Measurements from ENCODE around the gene CFAP43. TPM values are rescaled to one million over a fixed set of nuclear protein-coding genes. Genes with fewer than 3 reads are reported as not detected.

The CFAP43 gene
- total and polyA plus RNA-seq, 2 donors (not counting 1 experiment from before 2014, with no cell fraction given): 0.12 TPM; not detected in 1

DNA sequence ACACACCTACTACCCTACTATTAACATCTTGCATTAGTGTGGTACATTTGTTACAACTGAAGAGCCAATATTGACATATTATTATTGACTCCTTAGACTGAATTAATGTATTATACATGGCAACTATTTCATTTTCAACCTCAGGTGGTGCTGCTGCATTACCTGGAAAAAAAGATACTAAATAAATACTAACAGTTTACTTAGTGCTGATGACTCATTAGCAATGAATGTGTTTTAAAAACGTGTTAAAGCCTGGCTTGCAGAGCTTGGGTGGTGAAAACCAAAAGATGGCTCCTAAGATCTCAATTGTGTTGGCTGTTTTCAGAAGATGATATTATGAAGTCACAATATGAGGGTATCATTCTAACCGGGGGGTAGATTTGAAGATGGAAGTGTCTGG, 34.8 kb downstream of the CFAP43 start:
- H3K4me1 Mint-ChIP-seq: no peaks in the 10 kb centered on the region
- Histone ChIP-seq H3K4me3 (ENCODE audit: control extremely low read depth in 1 of 5, extremely low read depth in 1 of 5, insufficient read depth in 1 of 5, low read depth in 2 of 5, low read length in 4 of 5) (no peak overlapping the region), H3K4me1 (ENCODE audit: control insufficient read depth in 2 of 2, insufficient read depth in 2 of 2, low read length in 2 of 2) (no peaks in the 10 kb centered on the region), H3K27ac (ENCODE audit: low read length in 2 of 2) (no peak overlapping the region), H3K4me2 (replicated peaks; ENCODE audit: low read depth, low read length, poor library complexity, severe bottlenecking) (no peak overlapping the region), H4K20me1 (ENCODE audit: control insufficient read depth, insufficient read depth, low read length, poor library complexity, severe bottlenecking) (no peaks in the 10 kb centered on the region), H3K27me3 (replicated peaks in 1 of 4; ENCODE audit: control extremely low read depth in 1 of 4, control insufficient read depth in 3 of 4, insufficient read depth in 4 of 4, low read length in 3 of 4) (peaks cover 0 to 4% (median 3%) of the 10 kb centered on the region in 4 experiments), H3K9me3 (ENCODE audit: control extremely low read depth in 1 of 3, control insufficient read depth in 2 of 3, insufficient read depth in 1 of 3, low read length in 2 of 3) (no peaks in the 10 kb centered on the region), H2AFZ (ENCODE audit: insufficient read depth, low read depth, low read length, poor library complexity, severe bottlenecking) (no peak overlapping the region), H3K36me3 (replicated peaks in 1 of 2; ENCODE audit: control extremely low read depth in 1 of 2, control insufficient read depth in 1 of 2, extremely low read depth in 1 of 2, insufficient read depth in 2 of 2, low read length in 1 of 2) (no peaks in the 10 kb centered on the region), H3K9ac (ENCODE audit: low read length) (no peak overlapping the region), H3K79me2 (ENCODE audit: control insufficient read depth, insufficient read depth, low read length) (no peaks in the 10 kb centered on the region)
- CTCF ChIA-PET: no interaction called here
- no peak overlapping the region for H3K4me3 Mint-ChIP-seq
- no CpG with 5 or more reads among the region's 2 CpGs for WGBS (ENCODE audit: insufficient coverage)
- H3K9me3 Mint-ChIP-seq (ENCODE audit: insufficient read depth): no peaks in the 10 kb centered on the region
- TF ChIP-seq, protein P1, sequence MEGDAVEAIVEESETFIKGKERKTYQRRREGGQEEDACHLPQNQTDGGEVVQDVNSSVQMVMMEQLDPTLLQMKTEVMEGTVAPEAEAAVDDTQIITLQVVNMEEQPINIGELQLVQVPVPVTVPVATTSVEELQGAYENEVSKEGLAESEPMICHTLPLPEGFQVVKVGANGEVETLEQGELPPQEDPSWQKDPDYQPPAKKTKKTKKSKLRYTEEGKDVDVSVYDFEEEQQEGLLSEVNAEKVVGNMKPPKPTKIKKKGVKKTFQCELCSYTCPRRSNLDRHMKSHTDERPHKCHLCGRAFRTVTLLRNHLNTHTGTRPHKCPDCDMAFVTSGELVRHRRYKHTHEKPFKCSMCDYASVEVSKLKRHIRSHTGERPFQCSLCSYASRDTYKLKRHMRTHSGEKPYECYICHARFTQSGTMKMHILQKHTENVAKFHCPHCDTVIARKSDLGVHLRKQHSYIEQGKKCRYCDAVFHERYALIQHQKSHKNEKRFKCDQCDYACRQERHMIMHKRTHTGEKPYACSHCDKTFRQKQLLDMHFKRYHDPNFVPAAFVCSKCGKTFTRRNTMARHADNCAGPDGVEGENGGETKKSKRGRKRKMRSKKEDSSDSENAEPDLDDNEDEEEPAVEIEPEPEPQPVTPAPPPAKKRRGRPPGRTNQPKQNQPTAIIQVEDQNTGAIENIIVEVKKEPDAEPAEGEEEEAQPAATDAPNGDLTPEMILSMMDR (IDR thresholded peaks at IDR 0.05): no peak
- no peak for TF ChIP-seq EZH2 (IDR thresholded peaks at IDR 0.05; ENCODE audit: borderline replicate concordance, insufficient read depth, low read depth, low read length, poor library complexity, severe bottlenecking)
- DNase-seq: no peak
- POLR2A ChIA-PET: no interaction called here
- intact Hi-C loops (cut with micrococcal nuclease): no loop called here
- peaks cover 24% of the 10 kb centered on the region for H3K27me3 Mint-ChIP-seq
- no peak for ATAC-seq (ENCODE audit: low read depth)
- no peak overlapping the region for H3K27ac Mint-ChIP-seq

DNA sequence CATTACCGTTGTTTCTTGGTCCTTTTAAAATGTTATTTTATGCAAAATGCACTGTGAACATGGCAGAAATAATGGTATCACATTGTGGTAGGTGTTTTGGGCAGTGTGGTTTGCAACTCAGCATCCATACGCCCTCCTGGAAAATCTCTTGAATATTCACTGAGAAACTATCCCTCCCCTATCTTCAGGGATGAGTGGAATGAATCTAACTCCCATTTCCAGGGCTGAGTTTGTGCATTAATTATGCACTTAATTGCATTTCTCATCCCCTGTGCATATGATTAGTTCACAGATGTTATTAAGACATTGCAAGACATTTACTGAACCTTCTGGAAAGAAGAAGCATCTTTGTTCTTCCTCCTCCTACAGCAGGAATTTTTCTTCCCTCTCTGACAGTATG, 36.5 kb downstream of the CFAP43 start:
- no peak overlapping the region for H3K4me2 ChIP-seq (replicated peaks; ENCODE audit: low read depth, low read length, poor library complexity, severe bottlenecking)
- intact Hi-C loops (cut with micrococcal nuclease): no loop called here
- H3K27ac ChIP-seq (ENCODE audit: low read length in 2 of 2): no peak overlapping the region
- no peak overlapping the region for H3K4me3 ChIP-seq (ENCODE audit: control extremely low read depth in 1 of 5, extremely low read depth in 1 of 5, insufficient read depth in 1 of 5, low read depth in 2 of 5, low read length in 4 of 5)
- no peak for TF ChIP-seq EZH2 (IDR thresholded peaks at IDR 0.05; ENCODE audit: borderline replicate concordance, insufficient read depth, low read depth, low read length, poor library complexity, severe bottlenecking)
- TF ChIP-seq, protein P1 (IDR thresholded peaks at IDR 0.05): no peak
- WGBS (ENCODE audit: insufficient coverage): no CpG with 5 or more reads among the region's 2 CpGs
- ChIA-PET POLR2A (no interaction called here), CTCF (no interaction called here)
- no peaks in the 10 kb centered on the region for H3K36me3 ChIP-seq (replicated peaks in 1 of 2; ENCODE audit: control extremely low read depth in 1 of 2, control insufficient read depth in 1 of 2, extremely low read depth in 1 of 2, insufficient read depth in 2 of 2, low read length in 1 of 2)
- DNase-seq (no peak), ATAC-seq (ENCODE audit: low read depth) (no peak)
- no peaks in the 10 kb centered on the region for H3K9me3 ChIP-seq (ENCODE audit: control extremely low read depth in 1 of 3, control insufficient read depth in 2 of 3, insufficient read depth in 1 of 3, low read length in 2 of 3)
- no peaks in the 10 kb centered on the region for H3K4me1 Mint-ChIP-seq
- no peaks in the 10 kb centered on the region for H3K79me2 ChIP-seq (ENCODE audit: control insufficient read depth, insufficient read depth, low read length)
- H3K27ac Mint-ChIP-seq: no peak overlapping the region
- H3K27me3 ChIP-seq (replicated peaks in 1 of 4; ENCODE audit: control extremely low read depth in 1 of 4, control insufficient read depth in 3 of 4, insufficient read depth in 4 of 4, low read length in 3 of 4): peaks cover 0 to 6% (median 3%) of the 10 kb centered on the region in 4 experiments
- H4K20me1 ChIP-seq (ENCODE audit: control insufficient read depth, insufficient read depth, low read length, poor library complexity, severe bottlenecking): no peaks in the 10 kb centered on the region
- H3K9ac ChIP-seq (ENCODE audit: low read length): no peak overlapping the region
- H3K4me3 Mint-ChIP-seq: no peak overlapping the region
- H3K27me3 Mint-ChIP-seq: peaks cover 33% of the 10 kb centered on the region
- no peaks in the 10 kb centered on the region for H3K4me1 ChIP-seq (ENCODE audit: control insufficient read depth in 2 of 2, insufficient read depth in 2 of 2, low read length in 2 of 2)
- H3K9me3 Mint-ChIP-seq (ENCODE audit: insufficient read depth): no peaks in the 10 kb centered on the region
- no peak overlapping the region for H2AFZ ChIP-seq (ENCODE audit: insufficient read depth, low read depth, low read length, poor library complexity, severe bottlenecking)
